HEK293 (cell line): ENCODE results near the gene CLEC18B.
"Not testable (repeated sequence)": the region's sequence is repeated elsewhere in the genome, so short reads cannot be mapped to it uniquely, and the experiment has no call there.

Experiments
- CTCF ChIA-PET: fragments of 350-600 bp; formaldehyde crosslinking; extraction: SDS; loops from one replicate; lab custom pipeline; 2021; ENCODE audit warnings: antibody characterized with exemption; lab: Yijun Ruan, JAX
- POLR2A ChIA-PET: fragments of 300-600 bp; formaldehyde crosslinking; extraction: SDS; loops from one replicate; lab custom pipeline; 2020; ENCODE audit warnings: antibody characterized with exemption, inconsistent platforms; lab: Yijun Ruan, JAX
- H3K27ac ChIP-seq: fragments of 200-500 bp; sonication (Bioruptor generic); 2 replicates; pipeline ENCODE4 v1.5.1; 2014; ENCODE audit warnings: low read depth, low read length, control low read depth, inconsistent platforms; ENCODE audit errors: extremely low read depth
- H3K36me3 ChIP-seq, 2 experiments: fragments of 200-500 bp in 1 of 2; sonication (Bioruptor generic) in 1 of 2; 1 replicate in 1 of 2; 2 replicates in 1 of 2; pipeline ENCODE4 v1.5.1; 2014 to 2017; ENCODE audit warnings: inconsistent platforms in 2 of 2, low read length in 2 of 2; ENCODE audit not compliant: control insufficient read depth in 2 of 2, insufficient read depth in 1 of 2
- H3K4me1 ChIP-seq: fragments of 200-500 bp; sonication (Bioruptor generic); 2 replicates; pipeline ENCODE4 v1.5.1; 2014; ENCODE audit warnings: mild to moderate bottlenecking, low read length, inconsistent platforms; ENCODE audit not compliant: control insufficient read depth, insufficient read depth
- H3K4me3 ChIP-seq: 2 replicates; pipeline ENCODE4 v1.5.1; 2011; ENCODE audit warnings: low read depth, mild to moderate bottlenecking, control low read depth, low read length, moderate library complexity
- H3K9me3 ChIP-seq: fragments of 200-500 bp; sonication (Bioruptor generic); 2 replicates; pipeline ENCODE4 v1.5.1; 2014; ENCODE audit warnings: low read depth, low read length, inconsistent platforms; ENCODE audit not compliant: control insufficient read depth, insufficient read depth
- ZNF366 ChIP-seq: fragments of 450-650 bp; formaldehyde crosslinking; conservative IDR thresholded peaks from 2 replicates; pipeline ENCODE4 v1.5.1; 2016; ENCODE audit warnings: missing biosample characterization, missing genetic modification characterization
- TF ChIP-seq, protein P1 (sequence below): fragments of 450-650 bp; formaldehyde crosslinking; IDR thresholded peaks from 2 replicates; pipeline ENCODE4 v1.5.1; 2017; ENCODE audit warnings: missing biosample characterization, mild to moderate bottlenecking, missing genetic modification characterization, moderate library complexity

Gene CLEC18B

DNA sequence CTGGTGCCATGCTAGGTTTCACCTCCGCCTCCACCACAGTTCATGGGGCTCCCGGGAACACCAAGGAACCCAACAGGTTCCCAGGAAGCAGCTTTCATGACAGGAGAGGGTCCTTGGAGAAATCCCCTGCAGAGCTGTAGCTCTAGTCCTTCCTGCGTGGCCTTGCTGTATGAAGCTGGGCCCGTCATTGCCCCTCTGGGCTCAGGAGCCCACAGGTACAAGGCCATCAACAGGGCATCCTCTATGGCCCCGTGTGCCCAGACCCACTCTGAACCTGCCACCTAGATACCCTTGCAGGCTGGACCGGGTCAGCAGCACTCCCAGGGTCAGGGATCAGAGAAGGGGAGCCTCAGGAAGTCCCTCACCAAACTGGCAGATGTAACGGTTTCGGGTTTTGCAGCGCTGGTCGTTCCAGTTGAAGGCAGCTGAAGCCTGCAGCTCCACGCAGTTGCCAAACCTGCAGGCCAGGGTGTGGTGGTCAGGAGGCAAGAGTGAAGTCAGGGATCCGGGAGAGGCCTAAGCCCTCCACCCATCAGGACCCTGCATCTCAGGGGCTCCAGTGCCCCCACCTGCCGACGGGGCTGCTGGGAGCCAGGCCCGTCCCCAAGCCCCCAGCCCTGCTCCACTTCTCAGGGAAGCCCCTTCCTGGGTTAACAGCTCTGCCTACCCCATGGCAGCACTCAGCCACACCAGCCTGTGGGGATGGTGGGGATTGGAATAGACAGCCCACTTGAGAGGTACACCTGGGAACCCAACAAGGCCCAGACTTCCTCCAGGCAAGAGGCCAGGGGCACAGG, 11.9 kb downstream of the CLEC18B start:
- CTCF ChIA-PET, H3K9me3 ChIP-seq, H3K4me3 ChIP-seq, POLR2A ChIA-PET, H3K4me1 ChIP-seq, H3K36me3 ChIP-seq, H3K27ac ChIP-seq: not testable (repeated sequence)

DNA sequence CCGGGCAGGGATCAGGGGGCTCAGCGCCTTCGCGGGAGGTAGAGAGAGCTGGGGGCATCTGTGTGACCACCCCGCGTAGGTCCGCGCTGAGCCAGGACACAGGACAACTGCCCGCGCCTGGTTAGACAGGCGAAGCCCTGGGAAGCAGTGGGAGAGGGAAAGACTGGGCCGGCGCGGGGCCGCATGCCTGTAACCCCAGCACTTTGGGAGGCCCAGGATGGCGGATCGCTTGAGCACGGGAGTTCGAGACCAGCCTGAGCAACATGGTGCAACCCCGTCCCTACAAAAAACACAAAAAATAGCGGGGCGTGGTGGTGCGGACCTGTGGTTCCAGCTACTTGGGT, 13.9 kb downstream of the CLEC18B start:
- H3K4me3 ChIP-seq, H3K27ac ChIP-seq, H3K4me1 ChIP-seq, H3K9me3 ChIP-seq, H3K36me3 ChIP-seq, CTCF ChIA-PET, POLR2A ChIA-PET: not testable (repeated sequence)

GRCh38 chr16:74406600-74407361, 14.5 kb downstream of the CLEC18B start:
- CTCF ChIA-PET, POLR2A ChIA-PET, H3K4me1 ChIP-seq, H3K36me3 ChIP-seq, H3K4me3 ChIP-seq, H3K9me3 ChIP-seq, H3K27ac ChIP-seq: not testable (repeated sequence)

DNA sequence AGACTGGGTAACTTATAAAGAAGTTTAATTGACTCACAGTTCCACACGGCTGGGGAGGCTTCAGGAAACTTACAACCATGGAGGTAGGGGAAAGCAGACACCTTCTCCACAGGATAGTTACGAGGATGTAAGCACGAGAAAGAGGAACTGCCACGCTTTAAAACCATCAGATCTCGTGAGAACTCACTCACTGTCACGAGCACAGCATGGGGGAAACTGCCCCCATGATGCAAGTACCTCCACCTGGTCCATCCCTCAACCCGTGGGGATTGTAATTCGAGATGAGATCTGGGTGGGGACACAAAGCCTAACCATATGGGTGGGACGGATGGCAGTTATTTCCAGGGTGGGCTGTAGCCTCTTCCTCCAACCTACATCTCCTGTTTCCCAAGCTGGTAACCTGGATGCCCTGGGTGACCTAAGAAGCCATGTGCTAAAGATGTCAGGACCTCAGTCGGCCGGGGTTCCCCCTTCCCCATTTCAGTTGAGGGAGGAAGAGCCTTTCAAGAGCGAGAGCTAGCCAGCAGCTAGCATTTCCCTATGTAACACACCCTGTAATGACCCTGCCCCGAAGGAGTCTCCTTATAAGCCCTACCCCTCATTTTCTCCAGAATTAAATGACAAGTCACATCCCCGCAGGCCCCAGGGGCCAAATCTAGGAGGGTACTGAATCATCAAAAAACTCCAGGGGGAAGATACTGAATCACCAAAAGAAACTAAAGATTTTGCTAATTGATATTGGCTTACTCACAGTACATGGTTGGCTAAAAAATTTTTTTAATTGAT, 16.9 kb downstream of the CLEC18B start:
- POLR2A ChIA-PET, H3K4me1 ChIP-seq, H3K9me3 ChIP-seq, H3K4me3 ChIP-seq, H3K27ac ChIP-seq, H3K36me3 ChIP-seq, CTCF ChIA-PET: not testable (repeated sequence)

GRCh38 chr16:74400238-74400637, 21.0 kb downstream of the CLEC18B start:
- CTCF ChIA-PET, H3K36me3 ChIP-seq, H3K9me3 ChIP-seq, POLR2A ChIA-PET, H3K27ac ChIP-seq, H3K4me3 ChIP-seq, H3K4me1 ChIP-seq: not testable (repeated sequence)
- TF ChIP-seq ZNF366 (tag by site-specific recombination), result peak; percentile 35; the same call in 1 of the 2 replicates

- H3K36me3 ChIP-seq, H3K4me3 ChIP-seq, H3K4me1 ChIP-seq, H3K27ac ChIP-seq, H3K9me3 ChIP-seq, POLR2A ChIA-PET, CTCF ChIA-PET: not testable (repeated sequence)
These were observed 22.9 kb downstream of the CLEC18B start for GRCh38 chr16:74398212-74398895.

GRCh38 chr16:74396521-74397017, 24.7 kb downstream of the CLEC18B start:
- H3K4me1 ChIP-seq, result not testable (repeated sequence)
- TF ChIP-seq, protein P1, sequence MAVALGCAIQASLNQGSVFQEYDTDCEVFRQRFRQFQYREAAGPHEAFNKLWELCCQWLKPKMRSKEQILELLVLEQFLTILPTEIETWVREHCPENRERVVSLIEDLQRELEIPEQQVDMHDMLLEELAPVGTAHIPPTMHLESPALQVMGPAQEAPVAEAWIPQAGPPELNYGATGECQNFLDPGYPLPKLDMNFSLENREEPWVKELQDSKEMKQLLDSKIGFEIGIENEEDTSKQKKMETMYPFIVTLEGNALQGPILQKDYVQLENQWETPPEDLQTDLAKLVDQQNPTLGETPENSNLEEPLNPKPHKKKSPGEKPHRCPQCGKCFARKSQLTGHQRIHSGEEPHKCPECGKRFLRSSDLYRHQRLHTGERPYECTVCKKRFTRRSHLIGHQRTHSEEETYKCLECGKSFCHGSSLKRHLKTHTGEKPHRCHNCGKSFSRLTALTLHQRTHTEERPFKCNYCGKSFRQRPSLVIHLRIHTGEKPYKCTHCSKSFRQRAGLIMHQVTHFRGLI (tag by site-specific recombination), result peak; percentile 54; the same call in 1 of the 2 replicates
- TF ChIP-seq, all 188 proteins: peak for 1; not testable (repeated sequence) for 187
- H3K36me3 ChIP-seq, CTCF ChIA-PET, H3K27ac ChIP-seq, H3K9me3 ChIP-seq, H3K4me3 ChIP-seq, POLR2A ChIA-PET: not testable (repeated sequence)

DNA sequence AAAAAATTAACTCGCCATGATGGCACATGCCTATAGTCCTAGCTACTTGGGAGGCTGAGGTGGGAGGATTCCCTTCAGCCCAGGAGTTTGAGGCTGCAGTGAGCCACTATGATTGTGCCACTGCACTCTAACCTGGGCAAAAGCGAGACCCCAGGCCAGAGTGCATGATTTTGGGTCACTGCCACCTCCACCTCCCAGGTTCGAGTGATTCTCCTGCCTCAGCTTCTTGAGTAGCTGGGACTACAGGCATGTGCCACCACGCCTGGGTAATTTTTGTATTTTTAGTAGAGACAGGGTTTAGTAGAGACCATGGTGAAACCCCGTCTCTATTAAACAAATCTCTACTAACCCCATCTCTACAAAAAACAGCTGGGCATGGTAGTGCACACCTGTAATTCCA, 26.7 kb downstream of the CLEC18B start:
- CTCF ChIA-PET, H3K4me3 ChIP-seq, POLR2A ChIA-PET, H3K27ac ChIP-seq, H3K36me3 ChIP-seq, H3K4me1 ChIP-seq, H3K9me3 ChIP-seq: not testable (repeated sequence)

DNA sequence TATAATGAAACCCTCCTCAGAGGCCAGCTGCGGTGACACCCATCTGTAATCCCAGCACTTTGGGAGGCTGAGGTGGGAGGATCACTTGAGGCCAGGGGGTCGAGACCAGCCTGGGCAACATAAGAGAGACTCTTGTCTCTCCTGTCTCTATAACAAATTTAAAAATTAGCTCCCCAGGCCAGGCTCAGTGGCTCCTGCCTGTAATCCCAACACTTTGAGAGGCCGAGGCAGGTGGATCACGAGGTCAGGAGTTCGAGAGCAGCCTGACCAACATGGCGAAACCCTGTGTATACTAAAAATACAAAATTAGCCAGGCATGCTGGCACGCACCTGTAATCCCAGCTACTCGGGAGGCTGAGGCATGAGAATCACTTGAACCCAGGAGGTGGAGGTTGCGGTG, 27.1 kb downstream of the CLEC18B start:
- H3K4me3 ChIP-seq, CTCF ChIA-PET, POLR2A ChIA-PET, H3K4me1 ChIP-seq, H3K9me3 ChIP-seq, H3K27ac ChIP-seq, H3K36me3 ChIP-seq: not testable (repeated sequence)
